Adrenal gland (tissue), 5 donors: ENCODE data around the gene ADGRB3.

ENCODE experiments used
- POLR2A ChIP-seq, 2 donors: fragments of 450-650 bp; IDR thresholded peaks; one replicate each; pipeline ENCODE4 v1.6.1; 2017; ENCODE audit warnings: antibody characterized with exemption in 2 of 2, mild to moderate bottlenecking in 2 of 2, moderate library complexity in 1 of 2
- TF ChIP-seq, protein P1 (sequence below), 6 experiments: fragments of 450-650 bp in 4 of 6; fragments of 200-600 bp in 2 of 6; sonication (generic) in 1 of 6; IDR thresholded peaks; 1 replicate in 5 of 6; 2 replicates in 1 of 6; pipeline versions ENCODE4 v1.5.1 to v1.8.0; 2016 to 2021; ENCODE audit warnings: antibody characterized with exemption in 6 of 6, mild to moderate bottlenecking in 2 of 6, moderate library complexity in 1 of 6
- donor health status: DM: no; HTN: no; CAD: no.

DNA sequence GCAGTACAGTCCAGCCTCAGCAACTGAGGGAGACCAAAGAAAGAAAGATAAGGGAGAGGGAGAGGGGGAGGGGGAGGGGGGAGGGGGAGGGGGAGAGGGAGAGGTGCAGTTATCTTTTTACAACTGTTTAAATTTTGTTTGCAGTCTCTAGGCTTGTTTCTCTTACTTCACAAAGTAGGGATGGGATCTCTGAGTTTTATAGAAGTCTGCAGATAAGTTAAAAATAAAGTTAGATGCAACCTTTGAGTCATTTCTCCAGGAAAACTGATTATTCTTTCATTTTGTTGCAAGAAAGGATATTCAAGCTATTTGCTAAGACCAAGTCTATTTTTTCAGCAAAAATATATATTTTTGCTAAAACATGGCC is 487.3 kb downstream of the ADGRB3 start:
- TF ChIP-seq, protein P1, sequence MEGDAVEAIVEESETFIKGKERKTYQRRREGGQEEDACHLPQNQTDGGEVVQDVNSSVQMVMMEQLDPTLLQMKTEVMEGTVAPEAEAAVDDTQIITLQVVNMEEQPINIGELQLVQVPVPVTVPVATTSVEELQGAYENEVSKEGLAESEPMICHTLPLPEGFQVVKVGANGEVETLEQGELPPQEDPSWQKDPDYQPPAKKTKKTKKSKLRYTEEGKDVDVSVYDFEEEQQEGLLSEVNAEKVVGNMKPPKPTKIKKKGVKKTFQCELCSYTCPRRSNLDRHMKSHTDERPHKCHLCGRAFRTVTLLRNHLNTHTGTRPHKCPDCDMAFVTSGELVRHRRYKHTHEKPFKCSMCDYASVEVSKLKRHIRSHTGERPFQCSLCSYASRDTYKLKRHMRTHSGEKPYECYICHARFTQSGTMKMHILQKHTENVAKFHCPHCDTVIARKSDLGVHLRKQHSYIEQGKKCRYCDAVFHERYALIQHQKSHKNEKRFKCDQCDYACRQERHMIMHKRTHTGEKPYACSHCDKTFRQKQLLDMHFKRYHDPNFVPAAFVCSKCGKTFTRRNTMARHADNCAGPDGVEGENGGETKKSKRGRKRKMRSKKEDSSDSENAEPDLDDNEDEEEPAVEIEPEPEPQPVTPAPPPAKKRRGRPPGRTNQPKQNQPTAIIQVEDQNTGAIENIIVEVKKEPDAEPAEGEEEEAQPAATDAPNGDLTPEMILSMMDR (IDR thresholded peaks at IDR 0.05), result no peak
- no peak for TF ChIP-seq POLR2A (IDR thresholded peaks at IDR 0.05)
